Keratinocyte (primary cell): Measurements from ENCODE around the gene PRDM11.

Source experiments
- EZH2 ChIP-seq: IDR thresholded peaks from one replicate; pipeline ENCODE4 v1.6.1; 2012; ENCODE audit warnings: inconsistent platforms, mild to moderate bottlenecking, low read length, moderate library complexity
- TF ChIP-seq, protein P1 (sequence below), 3 experiments: IDR thresholded peaks in 1 of 3; conservative IDR thresholded peaks in 1 of 3; optimal IDR thresholded peaks in 1 of 3; 2 replicates in 2 of 3; 3 replicates in 1 of 3; pipeline versions ENCODE3 to v1.5.1; 2011; ENCODE audit warnings: low read length in 3 of 3, mild to moderate bottlenecking in 3 of 3, moderate library complexity in 2 of 3, control low read depth in 1 of 3, inconsistent platforms in 1 of 3; ENCODE audit not compliant: insufficient read depth in 2 of 3; ENCODE audit errors: extremely low read depth in 1 of 3

- TF ChIP-seq, protein P1, sequence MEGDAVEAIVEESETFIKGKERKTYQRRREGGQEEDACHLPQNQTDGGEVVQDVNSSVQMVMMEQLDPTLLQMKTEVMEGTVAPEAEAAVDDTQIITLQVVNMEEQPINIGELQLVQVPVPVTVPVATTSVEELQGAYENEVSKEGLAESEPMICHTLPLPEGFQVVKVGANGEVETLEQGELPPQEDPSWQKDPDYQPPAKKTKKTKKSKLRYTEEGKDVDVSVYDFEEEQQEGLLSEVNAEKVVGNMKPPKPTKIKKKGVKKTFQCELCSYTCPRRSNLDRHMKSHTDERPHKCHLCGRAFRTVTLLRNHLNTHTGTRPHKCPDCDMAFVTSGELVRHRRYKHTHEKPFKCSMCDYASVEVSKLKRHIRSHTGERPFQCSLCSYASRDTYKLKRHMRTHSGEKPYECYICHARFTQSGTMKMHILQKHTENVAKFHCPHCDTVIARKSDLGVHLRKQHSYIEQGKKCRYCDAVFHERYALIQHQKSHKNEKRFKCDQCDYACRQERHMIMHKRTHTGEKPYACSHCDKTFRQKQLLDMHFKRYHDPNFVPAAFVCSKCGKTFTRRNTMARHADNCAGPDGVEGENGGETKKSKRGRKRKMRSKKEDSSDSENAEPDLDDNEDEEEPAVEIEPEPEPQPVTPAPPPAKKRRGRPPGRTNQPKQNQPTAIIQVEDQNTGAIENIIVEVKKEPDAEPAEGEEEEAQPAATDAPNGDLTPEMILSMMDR (optimal IDR thresholded peaks at IDR 0.05 in 1 of 3, IDR thresholded peaks at IDR 0.05 in 1 of 3, conservative IDR thresholded peaks at IDR 0.05 in 1 of 3; ENCODE audit: extremely low read depth in 1 of 3, insufficient read depth in 2 of 3, low read length in 3 of 3): no peak
- TF ChIP-seq EZH2: no peak
Measured at GRCh38 chr11:45226901-45227300, 80.5 kb downstream of the PRDM11 start.
